Astrocyte (in vitro differentiated cells and primary cell): ENCODE measurements around the gene PRSS12. TPM values are rescaled to one million over a fixed set of nuclear protein-coding genes. Genes with fewer than 3 reads are reported as not detected.

Experiments used
- DNase-seq: peaks from one replicate; pipeline ENCODE4 v3.0.0-alpha.2; 2010; ENCODE audit warnings: low read depth
- FAIRE-seq: peaks from 2 replicates; lab custom pipeline; 2011; peaks lifted over from hg19 to GRCh38; lab: Jason Lieb, UNC
- H2AFZ ChIP-seq: 2 replicates; pipeline ENCODE4 v1.6.0; 2012; ENCODE audit warnings: low read depth, low read length, inconsistent platforms
- H3K27ac ChIP-seq: 2 replicates; pipeline ENCODE4 v1.5.1; 2011; ENCODE audit warnings: low read depth, low read length, inconsistent platforms
- H3K27me3 ChIP-seq: 2 replicates; pipeline ENCODE4 v1.6.0; 2011; ENCODE audit warnings: low read length, inconsistent platforms; ENCODE audit not compliant: insufficient read depth
- H3K36me3 ChIP-seq: 2 replicates; pipeline ENCODE4 v1.5.1; 2011; ENCODE audit warnings: low read length, inconsistent platforms; ENCODE audit not compliant: insufficient read depth
- H3K4me1 ChIP-seq: 2 replicates; pipeline ENCODE4 v1.5.1; 2011; ENCODE audit warnings: low read length, inconsistent platforms; ENCODE audit not compliant: insufficient read depth
- H3K4me2 ChIP-seq: 2 replicates; pipeline ENCODE4 v1.6.0; 2012; ENCODE audit warnings: low read length, inconsistent platforms
- H3K4me3 ChIP-seq: 2 replicates; pipeline ENCODE4 v1.5.1; 2011; ENCODE audit warnings: low read depth, mild to moderate bottlenecking, low read length, inconsistent platforms; ENCODE audit not compliant: insufficient read depth
- H3K79me2 ChIP-seq: 2 replicates; pipeline ENCODE4 v1.6.0; 2012; ENCODE audit warnings: mild to moderate bottlenecking, low read length, inconsistent platforms; ENCODE audit not compliant: insufficient read depth
- H3K9ac ChIP-seq: 2 replicates; pipeline ENCODE4 v1.6.0; 2012; ENCODE audit warnings: mild to moderate bottlenecking, low read length, inconsistent platforms
- H3K9me3 ChIP-seq: 2 replicates; pipeline ENCODE4 v1.5.1; 2012; ENCODE audit warnings: low read depth, mild to moderate bottlenecking, low read length, inconsistent platforms; ENCODE audit not compliant: insufficient read depth
- H4K20me1 ChIP-seq: 2 replicates; pipeline ENCODE4 v1.6.0; 2012; ENCODE audit warnings: low read length, inconsistent platforms; ENCODE audit not compliant: insufficient read depth
- H3K27ac Mint-ChIP-seq: one replicate; pipeline ENCODE4 v1.8.0; 2021; ENCODE audit warnings: mild to moderate bottlenecking, mixed read lengths; ENCODE audit not compliant: unreplicated experiment
- H3K27me3 Mint-ChIP-seq: one replicate; pipeline ENCODE4 v1.8.0; 2021; ENCODE audit warnings: low read depth, mixed read lengths; ENCODE audit not compliant: unreplicated experiment
- H3K36me3 Mint-ChIP-seq: one replicate; pipeline ENCODE4 v1.8.0; 2021; ENCODE audit warnings: low read depth, mixed read lengths; ENCODE audit not compliant: unreplicated experiment
- H3K4me1 Mint-ChIP-seq: one replicate; pipeline ENCODE4 v1.8.0; 2021; ENCODE audit warnings: low read depth, mixed read lengths; ENCODE audit not compliant: unreplicated experiment
- H3K4me3 Mint-ChIP-seq: one replicate; pipeline ENCODE4 v1.8.0; 2021; ENCODE audit warnings: mild to moderate bottlenecking, moderate library complexity, mixed read lengths; ENCODE audit not compliant: unreplicated experiment
- H3K9me3 Mint-ChIP-seq: one replicate; pipeline ENCODE4 v1.8.0; 2021; ENCODE audit warnings: mild to moderate bottlenecking, mixed read lengths; ENCODE audit not compliant: unreplicated experiment
- CTCF ChIP-seq: IDR thresholded peaks from 2 replicates; pipeline ENCODE4 v1.5.1; 2011; ENCODE audit warnings: low read depth, mild to moderate bottlenecking, inconsistent platforms, low read length, moderate library complexity; ENCODE audit not compliant: insufficient read depth
- EZH2 ChIP-seq: IDR thresholded peaks from 2 replicates; pipeline ENCODE4 v1.6.1; 2012; ENCODE audit warnings: mild to moderate bottlenecking, low read length, inconsistent platforms; ENCODE audit not compliant: insufficient read depth
- total RNA-seq: library from RNA; stranded (reverse); gene quantifications from 2 replicates; pipeline ENCODE4 v1.2.1, GENCODE V29; 2021

Gene PRSS12
- total RNA-seq, 1 donor from 2014 or later: 4.1 TPM

GRCh38 chr4:118273642-118274041 lies 79.2 kb downstream of the PRSS12 start:
- no peak overlapping the region for H3K4me3 ChIP-seq
- H3K27me3 ChIP-seq: peaks cover 4% of the 10 kb centered on the region
- no peaks in the 10 kb centered on the region for H3K36me3 Mint-ChIP-seq
- H2AFZ ChIP-seq: no peak overlapping the region
- no peaks in the 10 kb centered on the region for H3K4me1 Mint-ChIP-seq
- no peaks in the 10 kb centered on the region for H3K9me3 ChIP-seq
- H3K27ac Mint-ChIP-seq: no peak overlapping the region
- no peak for DNase-seq
- H3K4me1 ChIP-seq: no peaks in the 10 kb centered on the region
- no peaks in the 10 kb centered on the region for H3K27me3 Mint-ChIP-seq
- H3K27ac ChIP-seq: no peak overlapping the region
- no peaks in the 10 kb centered on the region for H4K20me1 ChIP-seq
- H3K9me3 Mint-ChIP-seq: no peaks in the 10 kb centered on the region
- no peak overlapping the region for H3K4me2 ChIP-seq
- no peak overlapping the region for H3K4me3 Mint-ChIP-seq
- no peak for FAIRE-seq
- peaks cover 1% of the 10 kb centered on the region for H3K79me2 ChIP-seq
- no peak for TF ChIP-seq CTCF
- TF ChIP-seq EZH2: no peak
- H3K36me3 ChIP-seq: no peaks in the 10 kb centered on the region
- no peak overlapping the region for H3K9ac ChIP-seq

- FAIRE-seq: no peak
- DNase-seq: no peak
- H3K4me3 Mint-ChIP-seq: no peak overlapping the region
Measured at GRCh38 chr4:118271788-118272187, 81.0 kb downstream of the PRSS12 start.

More at GRCh38 chr4:118271788-118272187, 81.0 kb downstream of the PRSS12 start:
- no peaks in the 10 kb centered on the region for H3K27me3 Mint-ChIP-seq
- H3K9me3 Mint-ChIP-seq: peaks cover 3% of the 10 kb centered on the region
- Histone ChIP-seq H3K36me3 (no peaks in the 10 kb centered on the region), H3K9me3 (no peaks in the 10 kb centered on the region), H2AFZ (no peak overlapping the region), H4K20me1 (no peaks in the 10 kb centered on the region), H3K27ac (no peak overlapping the region), H3K4me1 (no peaks in the 10 kb centered on the region), H3K4me2 (no peak overlapping the region), H3K9ac (no peak overlapping the region), H3K27me3 (peaks cover 4% of the 10 kb centered on the region), H3K4me3 (no peak overlapping the region), H3K79me2 (no peaks in the 10 kb centered on the region)
- H3K36me3 Mint-ChIP-seq: no peaks in the 10 kb centered on the region
- H3K4me1 Mint-ChIP-seq: no peaks in the 10 kb centered on the region
- no peak for TF ChIP-seq EZH2
- no peak for TF ChIP-seq CTCF
- no peak overlapping the region for H3K27ac Mint-ChIP-seq
